Stimulated activated CD8-positive, alpha-beta memory T cell treated with anti-CD3 and anti-CD28 coated beads, Interleukin-7, amount 100 ng/mL, for 4 hours (primary cell): Measurements from ENCODE around the gene SLC16A4.

Source experiments
- DNase-seq, 2 donors: peaks; one replicate each; pipeline ENCODE4 v3.0.0-alpha.2; 2020; ENCODE audit warnings: low read depth in 2 of 2

The SLC16A4 gene

DNA sequence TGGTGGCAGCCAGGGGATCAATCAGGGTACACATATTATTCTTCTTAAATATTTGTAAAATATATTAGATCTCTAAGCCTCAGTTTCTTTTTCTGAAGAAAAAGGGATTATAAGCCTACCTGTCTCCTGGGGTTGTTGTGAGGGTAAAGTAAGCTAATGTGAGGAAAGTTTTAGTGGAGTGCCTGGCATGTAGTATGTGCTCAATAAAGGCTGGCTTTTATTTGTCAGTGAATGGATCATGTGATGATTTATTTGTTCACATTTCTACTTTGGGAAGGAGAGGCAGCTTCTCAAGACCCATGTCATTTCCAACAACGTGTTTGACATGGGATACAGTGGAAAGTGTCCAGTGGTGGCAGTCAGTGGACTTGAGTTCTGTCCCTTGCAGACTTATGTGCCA is 64.0 kb downstream of the SLC16A4 start:
- no peak for DNase-seq

DNA sequence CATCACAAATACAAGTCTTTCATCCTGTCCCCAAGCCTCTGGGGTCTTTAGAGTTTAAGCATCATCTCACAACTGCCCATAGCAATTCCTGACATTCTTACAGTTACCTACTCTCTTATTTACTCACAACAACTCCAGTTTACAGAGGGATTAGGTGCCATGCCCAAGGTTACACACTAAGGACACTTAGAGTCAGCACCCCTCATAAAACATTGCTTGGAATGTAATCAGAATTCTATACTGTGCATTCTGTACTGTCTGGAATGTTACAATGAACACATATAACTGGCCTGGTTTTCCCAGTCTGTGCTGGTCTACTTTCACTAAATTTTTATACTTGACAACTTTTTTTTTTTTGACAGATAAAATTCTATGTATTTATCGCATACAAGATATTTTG is 66.2 kb downstream of the SLC16A4 start:
- DNase-seq, result no peak

GRCh38 chr1:110321846-110322245 is 69.0 kb downstream of the SLC16A4 start:
- no peak for DNase-seq

DNA sequence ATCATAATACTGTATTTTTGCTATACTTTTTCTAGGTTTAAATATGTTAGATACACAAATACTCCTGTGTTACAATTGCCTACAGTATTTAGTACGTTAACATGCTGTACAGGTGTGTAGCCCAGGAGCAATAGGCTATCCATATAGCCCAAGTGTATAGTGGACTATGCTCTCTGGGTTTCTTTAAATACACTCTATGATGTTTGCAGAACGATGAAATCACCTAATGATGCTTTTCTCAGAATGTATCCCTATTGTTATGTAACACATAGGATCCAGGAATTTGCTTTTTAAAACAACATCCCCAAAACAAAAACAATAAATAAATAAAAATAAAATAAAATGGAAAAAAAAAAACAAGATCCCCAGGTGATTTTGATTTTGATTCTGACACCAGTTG is 69.8 kb downstream of the SLC16A4 start:
- DNase-seq, result no peak

DNA sequence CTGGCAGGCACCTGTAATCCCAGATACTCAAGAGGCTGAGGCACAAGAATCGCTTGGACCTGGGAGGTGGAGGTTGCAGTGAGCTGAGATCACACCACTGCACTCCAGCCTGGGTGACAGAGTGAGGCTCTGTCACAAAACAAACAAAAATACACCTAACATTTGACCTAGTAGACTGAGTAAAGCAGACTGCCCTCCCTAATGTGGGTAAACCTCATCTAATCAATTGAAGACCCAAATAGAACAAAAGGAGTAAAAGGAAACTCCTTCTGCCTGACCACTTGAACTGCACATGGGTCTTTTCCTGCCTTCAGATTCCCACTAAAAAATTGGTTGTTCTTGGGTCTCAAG is 70.7 kb downstream of the SLC16A4 start:
- no peak for DNase-seq

DNA sequence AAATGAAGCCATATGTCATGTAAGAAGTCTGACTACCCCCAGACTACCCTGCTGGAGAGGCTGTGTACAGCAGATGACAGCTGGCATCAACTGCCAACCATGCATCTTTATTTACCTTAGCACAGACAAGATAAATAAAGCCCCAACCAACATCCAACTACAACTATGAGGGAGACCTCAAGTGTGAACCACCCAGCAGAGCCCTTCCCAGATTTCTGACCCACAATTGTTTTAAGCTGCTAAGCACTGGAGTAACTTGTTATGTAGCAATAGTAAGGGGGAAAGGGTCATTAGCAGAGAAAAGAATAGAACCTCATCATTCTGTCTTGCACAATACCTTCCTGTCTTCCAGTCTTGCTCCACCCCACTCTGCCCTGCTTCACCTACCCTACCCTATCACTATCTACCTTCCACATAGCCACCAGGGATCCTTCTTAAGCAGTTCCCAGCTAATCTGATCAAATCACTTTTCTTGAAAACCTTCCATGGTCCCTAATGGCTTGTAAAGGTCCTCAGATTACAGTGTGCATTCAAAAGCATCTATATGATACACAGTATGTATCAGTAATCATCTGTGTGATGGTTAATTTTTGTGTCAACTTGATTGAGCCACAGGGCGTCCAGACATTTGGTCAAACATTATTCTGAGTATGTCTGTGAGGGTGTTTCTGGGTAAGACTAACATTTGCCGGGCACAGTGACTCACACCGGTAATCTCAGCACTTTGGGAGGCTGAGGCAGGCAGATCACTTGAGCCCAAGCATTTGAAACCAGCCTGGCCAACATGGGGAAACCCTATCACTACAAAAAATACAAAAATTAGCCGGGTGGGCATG is 71.3 kb downstream of the SLC16A4 start:
- DNase-seq, result no peak

DNA sequence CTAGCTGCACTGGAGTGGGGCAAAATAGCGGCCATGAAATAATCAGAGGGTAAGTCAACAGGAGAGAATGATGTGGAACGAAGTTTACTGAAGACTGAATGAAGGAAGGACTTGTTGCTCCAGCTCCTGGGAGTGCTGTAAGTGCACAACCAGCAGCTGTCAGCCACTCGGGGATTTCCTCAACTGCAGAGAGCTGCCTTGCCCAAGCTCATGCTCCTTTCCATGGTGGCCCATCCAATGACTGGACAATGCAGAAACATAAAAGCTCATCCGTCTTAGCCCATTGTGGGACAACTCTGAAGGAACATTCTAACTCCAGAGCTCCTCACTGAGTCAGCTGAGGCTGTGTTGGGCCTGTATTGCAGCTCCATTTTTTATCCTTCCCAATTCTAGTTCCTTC is 72.8 kb downstream of the SLC16A4 start:
- no peak for DNase-seq

DNA sequence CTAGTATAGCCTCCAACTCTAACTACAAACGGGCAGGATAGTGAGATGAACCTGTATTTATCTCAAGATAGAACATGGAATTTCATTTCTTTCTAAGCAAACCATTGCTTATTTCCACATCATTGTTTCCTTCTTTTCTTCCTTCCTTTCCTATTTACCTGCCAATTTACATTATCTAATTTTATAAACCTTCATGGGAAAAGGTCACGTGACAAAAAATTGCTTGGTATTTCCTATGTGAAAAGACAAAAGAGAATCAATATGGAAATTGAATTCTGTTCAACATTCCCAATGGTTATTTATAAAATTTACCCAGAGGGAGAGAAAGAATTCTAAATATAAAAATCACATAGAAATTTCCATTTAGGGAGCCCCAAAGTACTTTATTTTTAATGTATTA is 74.1 kb downstream of the SLC16A4 start:
- no peak for DNase-seq
